ENCODE measurements around the gene MED13.
"Not testable (repeated sequence)": the region's sequence is repeated elsewhere in the genome, so short reads cannot be mapped to it uniquely, and the experiment has no call there.

MED13 gene

GRCh38 chr17:61927208-61928100 lies 137.6 kb downstream of the MED13 start, which contains the start of gene INTS2:
Gene INTS2 (minus strand): TSS chr17:61927982. CDS start chr17:61926644, 1,338 bp downstream.
- DNase-seq (ENCODE audit: insufficient read length, low spot score) (peak; percentile 88), FAIRE-seq (no peak)
- TF ChIP-seq CTCF (IDR thresholded peaks at IDR 0.05; ENCODE audit: insufficient read depth, missing control alignments), result no peak

DNA sequence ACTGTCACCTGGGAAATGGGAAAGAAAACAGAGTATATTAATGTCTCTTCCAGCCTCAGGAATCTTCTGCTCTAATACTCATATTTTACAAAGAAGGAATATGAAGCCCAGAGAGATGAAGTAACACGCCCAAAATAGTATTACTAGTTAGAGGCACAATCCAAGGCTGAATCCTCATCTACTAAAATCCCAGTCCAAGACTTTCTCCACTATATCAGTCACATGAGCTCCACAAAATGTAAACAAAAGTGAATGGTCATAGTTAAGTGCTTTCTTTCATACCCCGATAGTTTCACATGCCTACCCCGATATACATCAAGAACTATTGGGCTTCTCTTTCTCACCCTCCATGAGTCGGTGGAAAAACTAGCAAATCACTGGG lies 138.3 kb downstream of the MED13 start:
- FAIRE-seq (no peak), DNase-seq (ENCODE audit: insufficient read length, low spot score) (no peak)
- no peak for TF ChIP-seq CTCF (IDR thresholded peaks at IDR 0.05; ENCODE audit: insufficient read depth, missing control alignments)

DNA sequence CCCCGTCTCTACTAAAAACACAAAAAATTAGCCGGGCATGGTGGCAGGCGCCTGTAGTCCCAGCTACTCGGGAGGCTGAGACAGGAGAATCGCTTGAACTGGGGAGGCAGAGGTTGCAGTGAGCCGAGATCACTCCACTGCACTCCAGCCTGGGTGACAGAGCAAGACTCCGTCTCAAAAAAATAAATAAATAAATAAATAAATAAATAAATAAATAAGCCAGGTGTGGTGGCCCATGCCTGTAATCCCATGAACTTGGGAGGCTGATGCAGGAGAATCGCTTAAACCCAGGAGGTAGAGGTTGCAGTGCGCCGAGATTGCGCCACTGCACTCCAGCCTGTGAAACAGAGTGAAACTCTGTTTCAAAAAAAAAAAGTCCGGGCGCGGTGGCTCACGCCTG lies 149.9 kb downstream of the MED13 start:
- DNase-seq (ENCODE audit: insufficient read length, low spot score); FAIRE-seq: not testable (repeated sequence)

GRCh38 chr17:61908292-61909037 lies 156.6 kb downstream of the MED13 start:
- FAIRE-seq, result no peak

DNA sequence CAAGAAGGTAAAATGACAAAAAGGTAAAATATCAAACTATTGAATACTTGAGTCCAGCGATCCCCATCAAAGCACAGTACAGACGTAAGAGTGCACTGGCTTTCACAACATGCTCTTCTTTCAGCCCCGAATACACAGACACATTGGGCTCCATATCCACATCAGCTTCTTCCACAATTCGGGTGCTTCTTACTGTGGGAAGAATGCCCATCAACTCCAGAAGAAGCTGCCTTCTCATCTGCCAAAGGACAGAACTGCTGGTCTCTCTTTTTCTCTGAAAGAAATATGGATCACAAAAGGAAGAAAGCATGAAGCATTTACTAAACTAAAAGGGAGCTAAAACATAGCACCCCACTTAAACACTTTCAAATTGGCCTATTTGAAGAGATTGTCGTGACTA lies 157.7 kb downstream of the MED13 start:
- no peak for TF ChIP-seq CTCF (IDR thresholded peaks at IDR 0.05; ENCODE audit: insufficient read depth, missing control alignments)
- FAIRE-seq, result no peak

More at GRCh38 chr17:61908292-61909037, 156.6 kb downstream of the MED13 start:
- DNase-seq (ENCODE audit: insufficient read length, low spot score), result no peak
- no peak for TF ChIP-seq CTCF (IDR thresholded peaks at IDR 0.05; ENCODE audit: insufficient read depth, missing control alignments)

DNA sequence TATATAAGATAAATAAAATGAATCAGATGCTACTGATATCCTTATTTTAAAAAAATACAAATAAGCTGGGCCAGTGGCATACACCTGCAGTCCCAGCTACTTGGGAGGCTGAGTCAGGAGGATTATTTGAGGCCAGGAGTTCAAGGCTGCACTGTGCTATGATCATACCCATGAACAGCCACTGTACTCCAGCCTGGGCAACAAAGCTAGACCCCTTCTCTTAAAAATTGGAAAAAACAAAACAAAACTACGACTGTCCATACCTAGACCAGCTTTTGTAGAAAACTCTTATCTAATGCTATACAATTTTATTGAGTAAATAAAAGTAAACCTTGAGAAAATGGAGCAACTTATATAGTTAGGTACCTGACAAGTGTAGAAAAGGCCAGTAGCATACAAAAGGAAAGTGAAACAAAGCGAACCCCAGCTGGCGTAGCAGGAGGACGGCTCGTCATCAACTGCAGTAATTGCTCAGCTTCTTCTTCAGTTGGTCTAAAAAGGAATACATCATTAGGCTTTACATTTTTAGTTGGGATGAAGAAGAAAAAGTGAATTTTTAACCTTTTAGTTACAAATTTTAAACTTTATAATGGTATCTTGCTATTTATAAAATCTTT lies 160.9 kb downstream of the MED13 start:
- no peak for TF ChIP-seq CTCF (IDR thresholded peaks at IDR 0.05; ENCODE audit: insufficient read depth, missing control alignments)
- FAIRE-seq (no peak), DNase-seq (ENCODE audit: insufficient read length, low spot score) (no peak)

More for the DNA sequence above, 157.7 kb downstream of the MED13 start:
- no peak for DNase-seq (ENCODE audit: insufficient read length, low spot score)

GRCh38 chr17:61903251-61903650 lies 161.8 kb downstream of the MED13 start:
- no peak for TF ChIP-seq CTCF (IDR thresholded peaks at IDR 0.05; ENCODE audit: insufficient read depth, missing control alignments)
- FAIRE-seq, result no peak

More at GRCh38 chr17:61903251-61903650, 161.8 kb downstream of the MED13 start:
- DNase-seq (ENCODE audit: insufficient read length, low spot score), result no peak
